ENCODE data around the gene ALDH16A1. TPM values are rescaled to one million over a fixed set of nuclear protein-coding genes. Genes with fewer than 3 reads are reported as not detected.

Gene ALDH16A1
- total and polyA plus RNA-seq, 8 donors, result 16.1 to 89.3 (median 20.8) TPM

DNA sequence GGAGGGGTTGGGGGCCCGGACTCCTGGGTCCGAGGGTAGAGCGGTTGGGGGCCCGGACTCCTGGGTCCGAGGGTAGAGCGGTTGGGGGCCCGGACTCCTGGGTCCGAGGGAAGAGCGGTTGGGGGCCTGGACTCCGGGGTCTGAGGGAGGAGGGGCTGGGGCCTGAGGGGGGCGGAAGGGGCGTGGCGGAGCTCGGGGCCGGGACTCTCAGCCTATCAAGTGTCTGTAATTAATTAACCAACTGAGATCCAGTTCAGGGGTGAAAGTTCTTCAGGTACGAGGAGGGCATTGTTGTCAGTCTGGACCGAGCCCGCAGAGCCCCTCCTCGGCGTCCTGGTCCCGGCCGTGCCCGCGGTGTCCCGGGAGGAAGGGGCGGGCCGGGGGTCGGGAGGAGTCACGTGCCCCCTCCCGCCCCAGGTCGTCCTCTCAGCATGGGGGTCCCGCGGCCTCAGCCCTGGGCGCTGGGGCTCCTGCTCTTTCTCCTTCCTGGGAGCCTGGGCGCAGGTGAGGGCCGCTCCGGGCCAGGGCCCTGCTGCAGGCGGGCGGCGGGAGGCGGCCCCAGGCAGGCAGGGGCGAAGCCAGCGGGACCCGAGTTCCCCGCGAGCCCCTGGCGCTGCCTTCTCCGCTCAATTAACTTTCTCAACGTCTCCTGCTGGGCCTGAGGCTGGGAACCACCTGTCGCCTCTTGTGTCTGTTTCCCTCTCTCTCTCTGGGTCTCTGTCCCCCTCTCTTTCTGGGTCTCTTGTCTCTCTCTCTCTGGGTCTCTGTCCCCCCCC, 60.1 kb downstream of the ALDH16A1 start:
- no peak for FAIRE-seq
- no peaks in the 10 kb centered on the region for H3K36me3 ChIP-seq
- peak overlapping the region; percentile 73 to 80 (median 75) for H3K4me3 ChIP-seq
- peak in 3 of 6 donors; percentile 37 to 64 (median 47) for DNase-seq
- H3K27ac ChIP-seq, result peak overlapping the region; percentile 23 to 64 (median 60)
- TF ChIP-seq, protein P1, sequence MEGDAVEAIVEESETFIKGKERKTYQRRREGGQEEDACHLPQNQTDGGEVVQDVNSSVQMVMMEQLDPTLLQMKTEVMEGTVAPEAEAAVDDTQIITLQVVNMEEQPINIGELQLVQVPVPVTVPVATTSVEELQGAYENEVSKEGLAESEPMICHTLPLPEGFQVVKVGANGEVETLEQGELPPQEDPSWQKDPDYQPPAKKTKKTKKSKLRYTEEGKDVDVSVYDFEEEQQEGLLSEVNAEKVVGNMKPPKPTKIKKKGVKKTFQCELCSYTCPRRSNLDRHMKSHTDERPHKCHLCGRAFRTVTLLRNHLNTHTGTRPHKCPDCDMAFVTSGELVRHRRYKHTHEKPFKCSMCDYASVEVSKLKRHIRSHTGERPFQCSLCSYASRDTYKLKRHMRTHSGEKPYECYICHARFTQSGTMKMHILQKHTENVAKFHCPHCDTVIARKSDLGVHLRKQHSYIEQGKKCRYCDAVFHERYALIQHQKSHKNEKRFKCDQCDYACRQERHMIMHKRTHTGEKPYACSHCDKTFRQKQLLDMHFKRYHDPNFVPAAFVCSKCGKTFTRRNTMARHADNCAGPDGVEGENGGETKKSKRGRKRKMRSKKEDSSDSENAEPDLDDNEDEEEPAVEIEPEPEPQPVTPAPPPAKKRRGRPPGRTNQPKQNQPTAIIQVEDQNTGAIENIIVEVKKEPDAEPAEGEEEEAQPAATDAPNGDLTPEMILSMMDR (IDR thresholded peaks at IDR 0.05), result no peak
- H3K9me3 ChIP-seq, result no peaks in the 10 kb centered on the region
- intact Hi-C loops (cut with DNase I), result no loop called here
- WGBS, 2 donors, result 1% methylated on average over 44 to 50 of the region's 50 CpGs
- H3K27me3 ChIP-seq, result no peaks in the 10 kb centered on the region
- peak; percentile 81 to 87 (median 84) for ATAC-seq
- peaks cover 0 to 11% (median 0%) of the 10 kb centered on the region in 3 donors for H3K4me1 ChIP-seq

DNA sequence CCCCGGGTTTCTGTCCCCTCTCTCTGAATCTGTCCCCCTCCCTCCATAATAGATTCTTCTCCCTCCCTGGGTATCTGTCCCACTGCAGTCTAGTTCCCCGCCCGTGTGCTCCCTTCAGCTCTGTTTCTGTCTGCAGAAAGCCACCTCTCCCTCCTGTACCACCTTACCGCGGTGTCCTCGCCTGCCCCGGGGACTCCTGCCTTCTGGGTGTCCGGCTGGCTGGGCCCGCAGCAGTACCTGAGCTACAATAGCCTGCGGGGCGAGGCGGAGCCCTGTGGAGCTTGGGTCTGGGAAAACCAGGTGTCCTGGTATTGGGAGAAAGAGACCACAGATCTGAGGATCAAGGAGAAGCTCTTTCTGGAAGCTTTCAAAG, 60.7 kb downstream of the ALDH16A1 start:
- H3K4me3 ChIP-seq, result peak overlapping the region; percentile 13 to 80 (median 74)
- intact Hi-C loops (cut with DNase I), result no loop called here
- WGBS, 2 donors, result 7 to 13% methylated on average over 12 of the region's 12 CpGs
- FAIRE-seq, result no peak
- H3K27ac ChIP-seq, result no peak overlapping the region
- TF ChIP-seq, protein P1 (IDR thresholded peaks at IDR 0.05), result no peak
- H3K27me3 ChIP-seq, result no peaks in the 10 kb centered on the region
- no peaks in the 10 kb centered on the region for H3K36me3 ChIP-seq
- no peaks in the 10 kb centered on the region for H3K9me3 ChIP-seq
- peak; percentile 26 to 54 (median 43) for ATAC-seq
- DNase-seq, result no peak
- H3K4me1 ChIP-seq, result peaks cover 0 to 11% (median 0%) of the 10 kb centered on the region in 3 donors

DNA sequence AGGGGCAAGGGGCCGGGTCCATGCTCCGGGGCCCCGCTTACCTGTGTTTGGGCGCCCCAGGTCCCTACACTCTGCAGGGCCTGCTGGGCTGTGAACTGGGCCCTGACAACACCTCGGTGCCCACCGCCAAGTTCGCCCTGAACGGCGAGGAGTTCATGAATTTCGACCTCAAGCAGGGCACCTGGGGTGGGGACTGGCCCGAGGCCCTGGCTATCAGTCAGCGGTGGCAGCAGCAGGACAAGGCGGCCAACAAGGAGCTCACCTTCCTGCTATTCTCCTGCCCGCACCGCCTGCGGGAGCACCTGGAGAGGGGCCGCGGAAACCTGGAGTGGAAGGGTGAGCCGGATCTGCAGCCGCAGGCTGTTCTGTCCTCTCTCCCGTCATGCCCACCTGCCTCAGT, 61.1 kb downstream of the ALDH16A1 start:
- Histone ChIP-seq H3K9me3 (no peaks in the 10 kb centered on the region), H3K27me3 (no peaks in the 10 kb centered on the region), H3K4me3 (peak overlapping the region; percentile 13 to 80 (median 74)), H3K4me1 (peaks cover 0 to 11% (median 0%) of the 10 kb centered on the region in 3 donors), H3K36me3 (no peaks in the 10 kb centered on the region), H3K27ac (no peak overlapping the region)
- ATAC-seq (peak; percentile 40 to 67 (median 54)), DNase-seq (peak in 3 of 6 donors; percentile 35 to 82 (median 61)), FAIRE-seq (no peak)
- WGBS, 2 donors, result 12 to 20% methylated on average over 20 to 21 of the region's 21 CpGs
- TF ChIP-seq, protein P1 (IDR thresholded peaks at IDR 0.05), result no peak
- intact Hi-C loops (cut with DNase I), result no loop called here

DNA sequence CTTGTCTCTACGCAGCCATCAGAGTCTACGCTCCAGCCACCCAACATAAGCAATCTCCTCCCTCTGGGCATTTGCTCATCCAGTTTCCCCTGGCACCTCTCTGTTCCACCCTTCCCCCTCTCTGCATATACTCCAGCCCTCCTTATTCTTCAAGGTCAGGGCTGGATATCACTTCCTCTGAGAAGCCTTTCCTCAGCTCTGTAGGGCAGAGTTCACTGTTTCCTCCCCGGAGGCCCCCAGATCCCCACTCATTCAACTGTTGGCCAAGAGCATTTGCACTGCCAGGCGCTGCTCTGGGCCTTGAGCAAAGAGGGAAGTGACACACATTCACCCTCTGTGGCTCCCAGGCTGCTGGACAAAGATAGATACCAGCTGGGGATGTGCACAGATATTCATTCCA, 62.7 kb downstream of the ALDH16A1 start:
- no peaks in the 10 kb centered on the region for H3K36me3 ChIP-seq
- DNase-seq, result no peak
- H3K9me3 ChIP-seq, result no peaks in the 10 kb centered on the region
- TF ChIP-seq, protein P1 (IDR thresholded peaks at IDR 0.05), result no peak
- FAIRE-seq, result no peak
- H3K4me1 ChIP-seq, result peaks cover 0 to 11% (median 0%) of the 10 kb centered on the region in 3 donors
- no peak overlapping the region for H3K4me3 ChIP-seq
- 57 to 64% methylated on average over 4 of the region's 4 CpGs for WGBS, 2 donors
- peak in 2 of 4 donors; percentile 17 to 25 for ATAC-seq
- intact Hi-C loops (cut with DNase I), result no loop called here
- H3K27ac ChIP-seq, result no peak overlapping the region
- no peaks in the 10 kb centered on the region for H3K27me3 ChIP-seq

DNA sequence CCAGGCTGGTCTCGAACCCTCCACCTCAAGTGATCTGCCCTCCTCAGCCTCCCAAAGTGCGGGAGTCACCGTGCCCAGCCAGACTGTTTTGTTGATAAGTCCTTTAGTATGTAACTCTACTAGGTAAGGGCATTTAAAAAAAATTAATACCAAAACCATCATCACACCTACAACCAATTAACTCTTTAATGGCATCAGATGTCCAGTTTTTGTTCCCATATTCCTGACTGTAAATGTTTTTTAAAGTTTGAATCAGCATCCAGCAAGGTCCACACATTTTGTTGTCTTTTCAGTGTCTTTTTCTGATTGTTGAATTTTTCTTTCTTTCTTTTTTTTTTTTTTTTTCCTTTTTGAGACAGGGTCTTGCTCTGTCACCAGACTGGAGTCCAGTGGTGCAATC, 65.0 kb downstream of the ALDH16A1 start:
- DNase-seq (no peak), ATAC-seq (no peak), FAIRE-seq (no peak)
- Histone ChIP-seq H3K4me3 (no peak overlapping the region), H3K36me3 (no peaks in the 10 kb centered on the region), H3K27me3 (no peaks in the 10 kb centered on the region), H3K27ac (no peak overlapping the region), H3K9me3 (no peaks in the 10 kb centered on the region), H3K4me1 (peaks cover 0 to 9% (median 0%) of the 10 kb centered on the region in 3 donors)
- intact Hi-C loops (cut with DNase I), result no loop called here
- TF ChIP-seq, protein P1 (IDR thresholded peaks at IDR 0.05), result no peak
- 94 to 95% methylated on average over 3 of the region's 3 CpGs for WGBS, 2 donors

Measured in pancreas (tissue), 10 donors.